OCI-LY3 (cell line): Measurements from ENCODE around the gene PLXDC2.

ENCODE experiments used
- H2AFZ ChIP-seq: fragments of 200-600, 300-600 bp; shearing (Covaris generic); 2 replicates; pipeline ENCODE4 v1.6.0; 2014; ENCODE audit warnings: antibody characterized with exemption, low read depth, low read length
- H3K27ac ChIP-seq: fragments of 200-600, 300-600 bp; sonication (generic); 2 replicates; pipeline ENCODE4 v1.5.1; 2014; ENCODE audit warnings: mild to moderate bottlenecking, low read length, moderate library complexity, mixed read lengths
- H3K27me3 ChIP-seq: fragments of 200-600, 300-600 bp; sonication (generic); 2 replicates; pipeline ENCODE4 v1.6.1; 2014; ENCODE audit warnings: low read depth, low read length, mixed read lengths
- H3K36me3 ChIP-seq: fragments of 200-600, 300-600 bp; sonication (generic); replicated peaks from 2 replicates; pipeline ENCODE3; 2014; ENCODE audit warnings: low read depth, low read length, mixed read lengths
- H3K4me1 ChIP-seq: fragments of 300-600, 200-600 bp; sonication (generic); 2 replicates; pipeline ENCODE4 v1.6.1; 2014; ENCODE audit warnings: low read length, mixed read lengths
- H3K4me2 ChIP-seq: fragments of 200-600, 300-600 bp; sonication (generic); 2 replicates; pipeline ENCODE4 v1.6.1; 2014; ENCODE audit warnings: low read length, mixed read lengths
- H3K4me3 ChIP-seq: fragments of 300-600, 200-600 bp; sonication (generic); 2 replicates; pipeline ENCODE4 v1.5.1; 2014; ENCODE audit warnings: antibody characterized with exemption, mild to moderate bottlenecking, low read length, moderate library complexity
- H3K79me2 ChIP-seq: fragments of 300-600, 200-600 bp; shearing (Covaris generic); 2 replicates; pipeline ENCODE4 v1.6.1; 2014; ENCODE audit warnings: mild to moderate bottlenecking, low read length, mixed read lengths
- H3K9ac ChIP-seq: fragments of 300-600, 200-600 bp; shearing (Covaris generic); 2 replicates; pipeline ENCODE4 v1.6.0; 2014; ENCODE audit warnings: mild to moderate bottlenecking, low read length, moderate library complexity
- H3K9me3 ChIP-seq: fragments of 200-600, 300-600 bp; shearing (Covaris generic); 2 replicates; pipeline ENCODE4 v1.6.1; 2014; ENCODE audit warnings: low read length, mixed read lengths; ENCODE audit not compliant: insufficient read depth
- H4K20me1 ChIP-seq: fragments of 200-600, 300-600 bp; sonication (generic); 2 replicates; pipeline ENCODE4 v1.6.1; 2016; ENCODE audit warnings: low read length, mixed read lengths; ENCODE audit not compliant: insufficient read depth
- EZH2phosphoT487 ChIP-seq: fragments of 200-600 bp; shearing (Covaris generic); IDR thresholded peaks from 2 replicates; pipeline ENCODE4 v1.6.1; 2018; ENCODE audit warnings: antibody characterized with exemption, mixed run types, low read depth
- TF ChIP-seq, protein P1 (sequence below): fragments of 200-600, 300-600 bp; sonication (generic); IDR thresholded peaks from 2 replicates; pipeline ENCODE4 v1.5.1; 2014; ENCODE audit warnings: antibody characterized with exemption, low read length, low read depth

Gene PLXDC2

GRCh38 chr10:20084451-20084850 is 268.2 kb downstream of the PLXDC2 start:
- H2AFZ ChIP-seq: no peak overlapping the region
- no peaks in the 10 kb centered on the region for H3K4me1 ChIP-seq
- H3K79me2 ChIP-seq: no peaks in the 10 kb centered on the region
- no peak overlapping the region for H3K4me2 ChIP-seq
- no peak overlapping the region for H3K4me3 ChIP-seq
- no peaks in the 10 kb centered on the region for H4K20me1 ChIP-seq
- H3K9ac ChIP-seq: no peak overlapping the region
- no peaks in the 10 kb centered on the region for H3K9me3 ChIP-seq
- TF ChIP-seq, protein P1, sequence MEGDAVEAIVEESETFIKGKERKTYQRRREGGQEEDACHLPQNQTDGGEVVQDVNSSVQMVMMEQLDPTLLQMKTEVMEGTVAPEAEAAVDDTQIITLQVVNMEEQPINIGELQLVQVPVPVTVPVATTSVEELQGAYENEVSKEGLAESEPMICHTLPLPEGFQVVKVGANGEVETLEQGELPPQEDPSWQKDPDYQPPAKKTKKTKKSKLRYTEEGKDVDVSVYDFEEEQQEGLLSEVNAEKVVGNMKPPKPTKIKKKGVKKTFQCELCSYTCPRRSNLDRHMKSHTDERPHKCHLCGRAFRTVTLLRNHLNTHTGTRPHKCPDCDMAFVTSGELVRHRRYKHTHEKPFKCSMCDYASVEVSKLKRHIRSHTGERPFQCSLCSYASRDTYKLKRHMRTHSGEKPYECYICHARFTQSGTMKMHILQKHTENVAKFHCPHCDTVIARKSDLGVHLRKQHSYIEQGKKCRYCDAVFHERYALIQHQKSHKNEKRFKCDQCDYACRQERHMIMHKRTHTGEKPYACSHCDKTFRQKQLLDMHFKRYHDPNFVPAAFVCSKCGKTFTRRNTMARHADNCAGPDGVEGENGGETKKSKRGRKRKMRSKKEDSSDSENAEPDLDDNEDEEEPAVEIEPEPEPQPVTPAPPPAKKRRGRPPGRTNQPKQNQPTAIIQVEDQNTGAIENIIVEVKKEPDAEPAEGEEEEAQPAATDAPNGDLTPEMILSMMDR: no peak
- no peak for TF ChIP-seq EZH2phosphoT487
- H3K27me3 ChIP-seq: no peaks in the 10 kb centered on the region
- H3K36me3 ChIP-seq: no peaks in the 10 kb centered on the region
- no peak overlapping the region for H3K27ac ChIP-seq

DNA sequence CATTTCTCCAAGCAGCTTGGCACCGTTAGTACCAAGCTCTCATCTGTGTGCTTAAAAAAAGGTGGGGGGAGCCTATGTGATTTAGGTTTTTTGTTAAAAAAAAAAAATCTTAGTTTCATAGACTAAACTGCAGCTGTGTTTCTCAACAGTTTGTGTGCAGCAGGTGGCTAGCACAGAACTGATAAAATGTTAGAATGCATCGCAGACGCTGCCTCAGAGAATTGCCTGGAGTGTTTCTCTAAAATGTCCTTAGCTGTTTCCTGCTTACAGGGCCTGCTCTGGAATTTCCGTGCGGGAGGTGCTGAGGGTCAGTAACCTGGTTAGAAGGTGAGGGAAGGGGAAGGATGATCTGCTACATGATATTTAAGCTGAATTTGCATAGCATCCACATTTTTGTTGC is 268.9 kb downstream of the PLXDC2 start:
- Histone ChIP-seq H3K27ac (no peak overlapping the region), H3K36me3 (no peaks in the 10 kb centered on the region)

DNA sequence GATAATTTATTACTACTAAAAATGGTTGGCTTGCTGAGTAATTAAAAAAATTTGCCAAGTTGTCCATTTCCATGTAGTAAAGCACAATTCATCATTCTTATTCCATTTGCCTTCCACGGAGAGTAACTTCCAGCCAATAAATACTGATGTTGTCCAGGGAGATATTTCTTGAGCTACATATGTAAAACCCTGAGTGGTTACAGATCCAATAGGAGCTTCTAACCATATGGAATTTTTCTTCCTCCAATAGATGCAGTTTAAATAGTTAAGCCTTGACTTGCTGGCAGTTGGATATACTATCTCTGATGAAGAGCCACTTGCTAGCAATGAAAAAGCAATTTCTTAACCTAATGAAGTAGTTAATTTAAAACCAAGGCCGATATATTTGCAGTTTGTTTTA is 271.1 kb downstream of the PLXDC2 start:
- no peak overlapping the region for H3K9ac ChIP-seq
- no peak overlapping the region for H2AFZ ChIP-seq
- H3K79me2 ChIP-seq: no peaks in the 10 kb centered on the region
- TF ChIP-seq, protein P1: no peak
- no peak overlapping the region for H3K27ac ChIP-seq
- H4K20me1 ChIP-seq: no peaks in the 10 kb centered on the region
- H3K27me3 ChIP-seq: no peaks in the 10 kb centered on the region
- no peaks in the 10 kb centered on the region for H3K9me3 ChIP-seq
- no peak overlapping the region for H3K4me3 ChIP-seq
- no peaks in the 10 kb centered on the region for H3K36me3 ChIP-seq
- no peak overlapping the region for H3K4me2 ChIP-seq
- no peaks in the 10 kb centered on the region for H3K4me1 ChIP-seq

More for the DNA sequence above, 268.9 kb downstream of the PLXDC2 start:
- no peak for TF ChIP-seq EZH2phosphoT487
- TF ChIP-seq, protein P1: no peak
- Histone ChIP-seq H3K4me1 (no peaks in the 10 kb centered on the region), H2AFZ (no peak overlapping the region), H3K4me3 (no peak overlapping the region), H3K4me2 (no peak overlapping the region), H3K9ac (no peak overlapping the region), H3K27me3 (no peaks in the 10 kb centered on the region), H3K79me2 (no peaks in the 10 kb centered on the region), H3K9me3 (no peaks in the 10 kb centered on the region), H4K20me1 (no peaks in the 10 kb centered on the region)

DNA sequence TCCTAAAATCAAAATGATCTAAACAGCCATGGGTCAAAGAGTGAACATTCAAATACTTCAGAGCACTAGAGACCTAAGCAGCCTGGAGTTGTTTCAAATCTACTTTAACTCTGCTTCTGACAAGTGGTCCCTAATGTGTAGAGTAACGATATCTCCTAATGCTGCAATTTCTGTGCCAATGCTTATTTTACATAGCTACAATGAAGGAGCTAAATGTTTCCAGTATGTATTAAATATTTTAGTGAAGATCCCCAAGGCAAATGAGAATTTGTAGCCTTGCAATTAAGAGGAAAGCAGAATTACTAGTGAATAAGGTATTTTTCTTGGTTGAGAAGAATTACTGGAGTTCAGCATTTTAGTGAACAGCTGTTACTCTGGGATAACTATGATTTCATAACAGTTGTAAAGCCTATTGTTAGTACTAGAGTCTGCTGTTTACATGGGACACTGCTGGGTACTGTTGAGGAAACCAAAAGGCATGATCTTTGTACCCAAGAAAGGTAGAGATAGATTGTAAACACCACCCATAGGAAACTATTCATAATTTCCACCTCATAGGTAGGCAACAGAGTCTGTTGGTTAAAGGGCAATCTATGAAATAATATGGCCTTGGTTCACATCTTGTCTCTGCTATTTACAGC is 271.9 kb downstream of the PLXDC2 start:
- Histone ChIP-seq H2AFZ (no peak overlapping the region), H4K20me1 (no peaks in the 10 kb centered on the region), H3K27ac (no peak overlapping the region), H3K27me3 (no peaks in the 10 kb centered on the region), H3K9me3 (no peaks in the 10 kb centered on the region), H3K36me3 (no peaks in the 10 kb centered on the region), H3K4me3 (no peak overlapping the region), H3K4me2 (no peak overlapping the region), H3K4me1 (no peaks in the 10 kb centered on the region), H3K79me2 (no peaks in the 10 kb centered on the region), H3K9ac (no peak overlapping the region)
- TF ChIP-seq EZH2phosphoT487: no peak
- TF ChIP-seq, protein P1: no peak
